ENCODE measurements around the gene CXCL1. TPM values are rescaled to one million over a fixed set of nuclear protein-coding genes. Genes with fewer than 3 reads are reported as not detected.
A peak's percentile ranks its signal among the peaks of the same experiment; 100 is the strongest.

CXCL1 gene
- total and polyA plus RNA-seq, 2 donors (not counting 3 experiments of a cell fraction or from before 2014, with no cell fraction given) = 20.0 to 26.7 TPM

GRCh38 chr4:73853718-73854473 lies 15.3 kb upstream of the CXCL1 start:
- no peaks in the 10 kb centered on the region for H3K9me3 ChIP-seq (replicated peaks; ENCODE audit: control insufficient read depth, insufficient read depth, low read length)
- no peak overlapping the region for H3K4me3 ChIP-seq (replicated peaks in 1 of 3; ENCODE audit: insufficient read depth in 1 of 3, low read depth in 1 of 3, low read length in 3 of 3)
- no peaks in the 10 kb centered on the region for H4K20me1 ChIP-seq (replicated peaks; ENCODE audit: control insufficient read depth, extremely low read depth, insufficient read depth, low read length)
- H3K9me1 ChIP-seq (replicated peaks; ENCODE audit: control insufficient read depth, extremely low read depth, insufficient read depth, low read length) = no peaks in the 10 kb centered on the region
- peak overlapping the region; percentile 46 for H3K4me2 ChIP-seq (ENCODE audit: insufficient read depth, low read length)
- peak overlapping the region; percentile 58 for H2AFZ ChIP-seq (ENCODE audit: low read depth, low read length)
- no peak for DNase-seq (ENCODE audit: low read depth, low spot score)
- H3K79me2 ChIP-seq (ENCODE audit: control insufficient read depth, insufficient read depth, low read length) = no peaks in the 10 kb centered on the region
- no peaks in the 10 kb centered on the region for H3K36me3 ChIP-seq (ENCODE audit: control insufficient read depth in 2 of 2, extremely low read depth in 1 of 2, insufficient read depth in 2 of 2, low read length in 2 of 2)
- FAIRE-seq = no peak
- H3K9ac ChIP-seq (replicated peaks; ENCODE audit: extremely low read depth, insufficient read depth, low read length) = no peak overlapping the region
- no TSS peak for BruUV-seq (replicated peaks)
- peaks cover 11% of the 10 kb centered on the region for H3K4me1 ChIP-seq (ENCODE audit: control insufficient read depth, extremely low read depth, insufficient read depth, low read length)
- intact Hi-C loops (cut with micrococcal nuclease) (no loop called here), dilution Hi-C loops (cut with MboI; ENCODE audit: extremely low pct_ligation_motif_present, low sequenced_read_pairs) (no loop called here)
- ChIA-PET CTCF (interaction anchor here (0.7 to 1.5 kb wide), 6 partner anchors 9 to 281 kb away, joined by 3 to 11 read pairs (median 3); no protein-coding TSS in a partner anchor), POLR2A (no interaction called here)
- no peaks in the 10 kb centered on the region for H3K27me3 ChIP-seq (ENCODE audit: control insufficient read depth in 2 of 2, insufficient read depth in 2 of 2, low read length in 2 of 2)
- no peak overlapping the region for H3K27ac ChIP-seq (ENCODE audit: insufficient read depth, low read depth, low read length)
- TF ChIP-seq POLR2AphosphoS5 (IDR thresholded peaks at IDR 0.05; ENCODE audit: insufficient read depth, low read depth, low read length) (no peak), POLR2A (IDR thresholded peaks at IDR 0.05; ENCODE audit: low read depth, low read length) (no peak), EZH2 (IDR thresholded peaks at IDR 0.05; ENCODE audit: borderline replicate concordance, low read depth, low read length, severe bottlenecking) (no peak), MAX (IDR thresholded peaks at IDR 0.05; ENCODE audit: insufficient read depth, insufficient read length) (no peak), MYC (IDR thresholded peaks at IDR 0.05; ENCODE audit: low read depth, low read length) (no peak), FOS (IDR thresholded peaks at IDR 0.05; ENCODE audit: borderline replicate concordance, insufficient read depth, low read length) (no peak), CTCF (IDR thresholded peaks at IDR 0.05; ENCODE audit: extremely low read depth in 1 of 2, insufficient read depth in 1 of 2, low read depth in 1 of 2, low read length in 2 of 2) (no peak), JUN (IDR thresholded peaks at IDR 0.05; ENCODE audit: borderline replicate concordance, insufficient read depth, insufficient read length, low read depth) (no peak), GATA2 (IDR thresholded peaks at IDR 0.05; ENCODE audit: insufficient read depth, insufficient read length, low read depth, low read length) (no peak)
